Stomach (tissue), 4 donors: ENCODE measurements around the gene PIGL.

Experiments
- POLR2AphosphoS5 ChIP-seq, 3 donors: sonication (generic); formaldehyde crosslinking; IDR thresholded peaks; one replicate each; pipeline ENCODE4 v1.6.1; 2016; ENCODE audit warnings: antibody characterized with exemption in 3 of 3
- TF ChIP-seq, protein P1 (sequence below), 7 experiments: fragments of 450-650 bp in 4 of 7; fragments of 200-600 bp in 3 of 7; sonication (generic) in 3 of 7; IDR thresholded peaks; one replicate each; pipeline ENCODE4 v1.5.1; 2016 to 2019; ENCODE audit warnings: antibody characterized with exemption in 7 of 7, control low read depth in 2 of 7, mild to moderate bottlenecking in 1 of 7

DNA sequence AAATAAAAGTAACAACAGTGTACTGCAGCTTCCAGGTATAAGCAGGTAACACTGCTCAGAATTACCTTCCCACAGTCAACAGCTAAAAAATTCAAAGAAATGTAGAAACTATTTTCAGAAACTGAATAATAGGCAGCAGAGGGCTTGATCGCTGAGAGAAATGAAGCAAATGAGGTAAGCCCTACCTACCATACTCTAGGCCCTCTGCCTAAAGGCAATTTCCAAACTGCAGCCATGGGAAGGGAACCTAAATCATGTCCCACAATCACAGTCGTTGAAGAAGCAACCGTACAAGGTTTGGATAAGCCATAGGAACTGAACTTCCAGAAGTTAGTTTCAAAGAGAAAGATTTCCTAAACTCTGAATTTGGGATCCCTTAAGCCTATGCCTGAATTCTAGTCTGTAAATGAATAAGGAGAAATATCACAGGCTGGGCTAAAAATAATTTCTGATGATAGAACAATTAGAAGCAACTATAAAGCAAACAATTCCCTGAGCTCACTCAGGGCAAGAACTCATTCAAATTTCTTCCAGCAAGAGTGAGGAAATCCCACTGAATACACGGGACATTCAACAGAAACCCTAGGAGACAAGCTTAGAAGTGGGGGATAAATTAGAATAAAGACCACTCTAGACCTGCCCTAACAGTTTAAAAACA lies 26.2 kb upstream of the PIGL start:
- TF ChIP-seq, protein P1, sequence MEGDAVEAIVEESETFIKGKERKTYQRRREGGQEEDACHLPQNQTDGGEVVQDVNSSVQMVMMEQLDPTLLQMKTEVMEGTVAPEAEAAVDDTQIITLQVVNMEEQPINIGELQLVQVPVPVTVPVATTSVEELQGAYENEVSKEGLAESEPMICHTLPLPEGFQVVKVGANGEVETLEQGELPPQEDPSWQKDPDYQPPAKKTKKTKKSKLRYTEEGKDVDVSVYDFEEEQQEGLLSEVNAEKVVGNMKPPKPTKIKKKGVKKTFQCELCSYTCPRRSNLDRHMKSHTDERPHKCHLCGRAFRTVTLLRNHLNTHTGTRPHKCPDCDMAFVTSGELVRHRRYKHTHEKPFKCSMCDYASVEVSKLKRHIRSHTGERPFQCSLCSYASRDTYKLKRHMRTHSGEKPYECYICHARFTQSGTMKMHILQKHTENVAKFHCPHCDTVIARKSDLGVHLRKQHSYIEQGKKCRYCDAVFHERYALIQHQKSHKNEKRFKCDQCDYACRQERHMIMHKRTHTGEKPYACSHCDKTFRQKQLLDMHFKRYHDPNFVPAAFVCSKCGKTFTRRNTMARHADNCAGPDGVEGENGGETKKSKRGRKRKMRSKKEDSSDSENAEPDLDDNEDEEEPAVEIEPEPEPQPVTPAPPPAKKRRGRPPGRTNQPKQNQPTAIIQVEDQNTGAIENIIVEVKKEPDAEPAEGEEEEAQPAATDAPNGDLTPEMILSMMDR (IDR thresholded peaks at IDR 0.05): no peak
- TF ChIP-seq POLR2AphosphoS5 (IDR thresholded peaks at IDR 0.05): no peak
